GM11168 (cell line): ENCODE measurements around the gene SBF1.

Source experiments
- in situ Hi-C: fragments of 300-500 bp; cut with MboI; formaldehyde crosslinking; loops from one replicate; pipeline ENCODE4 v1.12.0; 2022; ENCODE audit warnings: low sequenced_read_pairs; ENCODE audit not compliant: unreplicated experiment

The SBF1 gene

DNA sequence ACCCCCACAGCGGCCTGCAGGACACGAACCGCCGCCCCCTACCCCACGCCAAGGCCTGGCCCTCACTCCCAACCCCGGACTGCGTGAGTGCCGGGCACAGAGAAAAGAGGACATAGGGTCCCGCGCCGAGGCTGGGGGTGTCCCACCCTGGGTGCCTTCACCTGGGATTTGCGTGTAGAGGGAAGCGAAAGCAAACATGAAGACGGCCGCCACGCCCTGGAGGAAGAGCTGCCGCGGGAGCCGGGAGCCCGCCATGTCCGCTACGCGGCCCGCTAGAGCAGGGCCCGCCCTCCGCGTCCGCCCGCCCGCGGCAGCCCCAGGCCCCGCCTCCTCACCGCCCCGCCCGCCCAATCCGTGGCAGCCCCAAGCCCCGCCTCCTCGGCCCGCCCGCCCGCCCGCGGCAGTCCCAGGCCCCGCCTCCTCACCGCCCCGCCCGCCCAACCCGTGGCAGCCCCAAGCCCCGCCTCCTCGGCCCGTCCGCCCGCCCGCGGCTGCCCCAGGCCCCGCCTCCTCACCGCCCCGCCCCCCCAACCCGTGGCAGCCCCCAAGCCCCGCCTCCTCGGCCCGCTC lies 32.7 kb upstream of the SBF1 start, which contains the start of gene LMF2:
TSS of gene LMF2 (minus strand) at position 282 of the 570 bp plus-strand sequence. CDS start at position 255, 27 bp downstream.
- in situ Hi-C loops = no loop called here

DNA sequence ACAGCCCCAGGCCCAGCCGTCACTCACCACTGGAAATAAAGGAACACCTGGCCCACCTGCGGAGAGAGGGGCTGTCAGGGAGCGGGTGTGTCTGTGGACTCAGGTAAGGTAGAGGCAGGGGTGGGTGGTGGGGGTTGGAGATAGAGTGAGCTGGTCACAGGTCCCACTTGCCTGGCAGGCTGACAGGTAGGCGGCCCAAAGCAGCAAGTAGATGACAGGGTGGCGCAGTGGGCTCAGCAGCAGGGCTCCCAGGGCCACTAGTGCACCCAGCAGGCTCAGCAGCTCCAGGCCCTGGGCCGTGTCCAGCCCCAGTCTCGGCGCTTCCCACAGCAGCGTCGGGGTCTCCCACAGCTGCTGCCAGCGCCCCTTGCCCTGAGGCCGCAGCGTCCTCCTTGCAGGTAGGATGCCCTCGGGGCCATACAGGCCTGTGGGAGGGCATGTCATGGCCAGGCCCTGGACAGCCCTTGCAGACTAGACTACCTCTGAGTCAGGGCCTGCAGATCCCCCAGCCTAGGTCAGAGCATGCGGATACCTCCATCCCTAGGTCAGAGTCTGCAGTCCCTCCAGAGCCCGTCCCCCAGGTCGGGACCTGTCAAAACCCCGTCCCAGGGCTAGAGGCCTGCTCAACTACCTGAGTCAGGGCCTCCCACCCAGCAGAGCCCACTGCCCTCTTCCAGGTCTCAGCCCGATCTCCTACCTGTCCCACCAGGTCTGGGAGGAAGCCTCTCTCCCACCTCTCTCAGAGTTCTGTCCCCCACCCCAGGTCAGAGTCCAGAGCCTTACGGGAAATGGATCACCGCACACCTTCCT lies 32.0 kb upstream of the SBF1 start:
- in situ Hi-C loops = no loop called here

DNA sequence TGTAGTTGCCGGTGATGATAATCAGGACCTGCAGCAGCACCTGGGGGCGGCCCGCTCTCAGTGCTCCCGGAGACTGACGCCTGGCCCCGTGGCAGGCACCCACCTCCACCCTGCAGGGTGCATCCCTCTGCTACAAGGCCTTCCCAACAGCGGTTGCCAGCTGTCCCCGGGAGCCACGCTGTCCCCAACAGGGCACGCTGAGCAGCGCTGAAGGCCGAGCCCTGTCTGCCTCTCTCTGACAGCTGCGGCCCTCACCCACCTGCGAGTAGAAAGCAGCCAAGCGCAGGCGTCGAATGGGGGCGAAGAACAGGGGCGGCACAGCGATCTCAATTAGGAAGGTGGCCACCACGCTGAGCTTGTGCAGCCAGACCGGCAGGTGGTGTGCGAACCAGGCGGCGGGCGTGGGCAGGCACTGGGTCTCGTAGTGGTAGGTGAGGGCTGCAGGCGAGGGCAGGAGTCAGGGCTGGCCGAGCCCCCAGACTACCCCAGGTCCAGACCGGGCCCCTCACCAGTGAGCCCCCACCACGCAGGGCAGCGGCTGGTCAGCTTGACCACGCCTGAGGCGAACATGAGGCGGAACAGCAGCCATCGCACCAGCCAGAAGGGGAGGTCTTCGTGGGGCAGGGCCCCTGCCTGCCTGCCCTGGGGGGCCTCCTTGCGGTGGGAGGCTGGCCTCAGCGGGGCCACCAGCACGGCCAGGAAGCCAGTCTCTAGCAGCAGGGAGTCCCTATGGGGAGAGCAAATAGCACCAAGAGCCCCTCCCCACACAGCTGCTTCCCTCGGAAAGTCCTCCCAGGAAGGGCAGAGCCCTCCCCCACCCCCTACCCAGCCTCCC lies 31.2 kb upstream of the SBF1 start:
- in situ Hi-C loops = no loop called here

DNA sequence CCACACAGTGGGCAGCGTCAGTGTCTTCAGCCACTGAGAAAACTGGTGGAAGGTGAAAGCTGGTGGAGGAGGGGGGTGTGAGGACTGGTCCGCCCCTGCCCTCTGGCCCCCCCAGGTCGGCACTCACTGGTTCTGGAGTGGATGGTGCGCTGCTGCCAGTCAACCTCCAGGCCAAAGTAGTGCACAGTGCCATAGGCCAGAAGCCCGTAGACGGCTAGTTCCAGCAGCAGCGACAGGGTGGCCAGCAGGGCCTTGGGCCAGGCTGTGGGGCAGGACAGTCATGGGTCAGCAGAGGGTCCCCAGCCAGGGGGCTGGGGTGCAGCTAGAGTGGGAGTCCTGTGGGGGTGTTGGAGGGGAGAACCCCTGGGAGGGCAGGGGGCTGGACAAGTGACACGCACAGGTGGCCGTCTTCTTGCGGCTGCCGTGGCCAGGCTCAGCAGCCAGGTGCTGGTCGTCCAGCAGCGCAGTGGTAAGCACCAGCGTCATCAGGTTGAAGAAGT lies 30.5 kb upstream of the SBF1 start:
- in situ Hi-C loops = no loop called here

DNA sequence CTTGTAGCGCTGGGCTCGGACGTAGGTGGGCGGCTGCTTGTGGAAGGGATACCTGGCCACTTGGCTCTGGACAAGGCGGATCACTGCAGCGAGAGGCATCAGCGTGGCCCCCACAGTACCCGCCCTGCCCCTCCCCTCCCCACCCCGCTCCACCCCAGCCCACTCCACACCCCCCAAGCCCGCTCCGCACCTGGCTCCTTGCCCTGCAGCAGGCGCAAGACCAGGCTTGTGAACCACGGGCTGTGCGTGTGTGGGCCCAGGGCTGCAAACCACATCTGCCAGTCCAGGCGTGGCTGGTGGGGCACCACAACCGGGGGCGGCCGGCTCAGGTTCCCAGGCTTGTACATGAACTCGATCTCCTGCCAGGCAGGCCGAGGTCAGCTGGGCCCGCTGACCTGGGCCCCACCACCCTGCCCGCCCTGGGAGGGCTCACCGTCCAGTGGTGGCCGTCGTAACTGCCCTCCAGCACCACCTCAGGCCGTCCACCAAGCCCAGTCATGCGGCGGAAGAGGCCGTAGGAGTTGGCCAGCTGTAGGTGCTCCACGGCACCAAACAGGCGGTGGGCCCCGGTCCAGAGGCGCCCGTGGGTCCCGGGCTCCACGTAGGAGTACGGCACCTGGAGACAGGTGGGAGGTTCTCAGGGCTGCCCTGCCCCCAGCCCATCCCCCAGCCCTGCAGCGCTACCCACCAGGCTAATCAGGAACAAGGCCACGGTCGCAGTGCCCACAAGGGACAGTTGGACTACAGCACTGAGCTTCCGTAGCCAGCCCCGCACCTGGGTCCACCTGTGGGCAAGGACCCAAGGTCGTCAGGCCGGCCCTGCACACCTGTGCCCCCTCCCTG lies 29.8 kb upstream of the SBF1 start:
- in situ Hi-C loops = no loop called here

DNA sequence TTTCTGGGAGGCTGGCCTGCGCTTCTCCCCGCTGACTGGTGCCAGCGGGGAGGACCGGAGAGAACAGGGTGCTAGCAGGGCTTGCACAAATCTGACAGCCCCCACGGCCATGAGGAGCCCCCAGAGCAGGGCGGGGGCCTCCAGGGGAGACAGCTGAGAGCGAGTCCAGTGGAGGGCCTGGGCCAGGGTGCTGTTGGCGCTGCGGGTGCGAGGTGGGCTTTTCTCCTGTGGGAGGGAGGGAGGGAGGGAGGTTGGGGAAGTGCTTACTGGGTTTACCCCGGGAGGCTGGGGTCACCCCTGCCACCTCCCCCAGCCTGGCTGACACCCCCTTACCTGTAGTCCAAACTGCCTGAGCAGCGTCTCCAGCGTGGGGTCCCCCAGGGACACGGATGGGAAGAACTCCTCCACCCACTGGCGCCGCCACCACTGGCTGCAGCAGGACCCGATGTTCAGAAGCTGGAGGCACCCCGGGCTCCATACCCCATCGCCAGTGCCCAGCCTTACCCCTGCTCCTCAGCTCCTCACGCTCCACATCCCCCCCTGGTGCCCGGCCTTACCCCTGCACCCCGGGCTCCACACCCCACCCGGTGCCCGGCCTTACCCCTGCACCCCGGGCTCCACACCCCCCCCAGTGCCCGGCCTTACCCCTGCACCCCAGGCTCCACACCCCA lies 28.8 kb upstream of the SBF1 start:
- in situ Hi-C loops = no loop called here

DNA sequence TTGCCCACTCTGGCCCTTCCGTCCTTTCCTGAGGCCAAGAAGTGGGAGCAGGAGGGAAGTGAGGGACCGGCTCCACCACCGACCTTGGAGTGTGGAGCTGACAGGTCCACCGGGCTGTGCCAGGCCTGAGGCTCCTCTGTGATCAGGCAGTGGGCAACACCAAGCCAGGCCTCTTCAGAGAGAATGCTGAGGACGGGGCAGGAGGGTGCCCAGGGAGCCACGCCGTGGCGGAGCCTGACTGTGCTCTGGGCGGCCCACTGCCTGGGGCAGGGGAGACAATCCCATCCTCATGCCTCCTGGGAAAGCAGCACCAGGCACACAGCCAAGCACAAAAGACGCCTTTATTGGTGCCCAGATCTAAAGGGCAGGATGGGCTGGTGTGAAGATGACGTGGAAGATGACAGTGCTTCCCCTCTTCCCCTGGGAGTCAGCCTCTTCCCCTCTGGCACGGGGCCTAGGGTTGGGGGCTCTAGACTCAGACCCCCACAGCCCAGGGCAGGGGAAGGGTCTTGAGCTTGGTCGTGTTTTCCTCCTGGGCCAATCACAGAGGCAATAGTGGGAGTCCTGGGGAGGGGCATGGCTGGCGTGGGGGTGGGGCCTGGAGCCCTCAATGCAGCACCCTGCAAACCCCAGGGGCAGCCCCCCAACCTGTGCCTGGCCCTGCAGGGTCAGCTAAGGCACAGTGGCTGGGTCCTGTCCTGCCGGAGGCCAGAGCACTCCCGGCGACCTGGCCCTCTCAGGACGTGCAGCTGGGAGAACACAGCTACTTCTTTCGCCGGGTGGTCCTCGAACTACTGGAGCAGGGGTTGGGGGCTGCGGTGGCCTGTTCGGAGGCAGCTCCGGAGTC lies 28.0 kb upstream of the SBF1 start:
- in situ Hi-C loops = no loop called here

DNA sequence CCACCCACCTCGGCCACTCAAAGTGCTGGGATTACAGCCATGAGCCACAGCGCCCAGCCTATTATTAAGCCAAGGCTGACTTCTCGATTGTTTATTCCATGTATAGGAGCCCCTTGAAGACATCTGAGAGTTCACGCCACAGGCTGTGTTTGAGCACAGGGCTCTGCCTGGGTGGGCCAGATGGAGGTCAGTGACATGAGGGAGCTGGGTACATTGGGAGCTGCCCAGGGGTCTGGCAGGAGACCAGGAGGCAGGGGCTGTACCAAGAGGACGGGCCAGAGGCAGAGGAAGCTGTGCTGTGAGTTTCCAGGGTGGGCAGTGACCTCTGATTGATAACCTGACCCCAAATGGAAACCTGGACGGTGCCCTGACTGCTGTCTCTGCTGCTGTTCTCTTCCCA lies 27.3 kb upstream of the SBF1 start:
- in situ Hi-C loops = no loop called here

DNA sequence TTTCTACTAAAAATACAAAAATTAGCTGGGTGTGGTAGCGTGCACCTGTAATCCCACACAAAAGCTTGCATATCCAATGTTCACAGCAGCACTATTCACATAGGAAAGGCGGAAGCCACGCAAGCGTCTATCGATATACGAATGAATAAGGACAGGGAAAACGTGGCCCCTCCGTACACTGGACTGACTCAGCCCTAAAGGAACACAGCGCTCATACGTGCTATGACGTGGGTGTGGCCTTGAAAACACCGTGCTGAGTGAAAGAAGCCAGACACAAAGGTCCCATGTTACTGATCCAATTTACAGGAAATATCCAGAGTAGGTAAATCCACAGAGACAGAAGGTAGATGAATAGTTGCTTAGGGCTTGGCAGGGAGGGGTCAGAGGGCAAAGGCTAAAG lies 25.6 kb upstream of the SBF1 start:
- in situ Hi-C loops = no loop called here

DNA sequence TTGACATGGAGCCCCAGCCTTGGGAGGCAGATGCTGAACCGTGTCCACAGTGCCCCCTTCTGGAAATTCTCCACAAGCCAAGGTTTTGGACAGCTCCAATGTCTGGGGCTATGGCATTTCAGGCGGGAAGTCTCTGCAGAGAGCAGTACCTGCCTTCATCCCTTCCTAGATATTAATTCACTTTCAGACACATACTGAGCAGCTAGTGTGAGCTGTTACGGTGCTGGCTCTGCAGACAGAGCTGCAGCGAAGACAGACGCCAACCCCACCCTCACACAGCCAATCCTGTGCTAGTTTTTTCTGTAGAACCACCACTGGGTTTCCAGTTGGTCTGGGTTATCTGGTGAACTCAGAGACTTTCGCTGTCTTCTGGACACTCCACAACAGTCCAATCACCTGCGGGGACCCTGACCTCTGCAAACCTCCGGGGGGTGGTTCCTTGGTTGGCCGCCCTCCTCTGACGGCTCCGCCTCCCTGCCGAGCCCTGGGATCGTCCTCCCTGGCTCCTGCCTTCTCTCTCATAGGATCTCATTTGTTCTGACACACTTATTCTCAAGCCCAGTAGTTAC lies 23.6 kb upstream of the SBF1 start:
- in situ Hi-C loops = no loop called here

DNA sequence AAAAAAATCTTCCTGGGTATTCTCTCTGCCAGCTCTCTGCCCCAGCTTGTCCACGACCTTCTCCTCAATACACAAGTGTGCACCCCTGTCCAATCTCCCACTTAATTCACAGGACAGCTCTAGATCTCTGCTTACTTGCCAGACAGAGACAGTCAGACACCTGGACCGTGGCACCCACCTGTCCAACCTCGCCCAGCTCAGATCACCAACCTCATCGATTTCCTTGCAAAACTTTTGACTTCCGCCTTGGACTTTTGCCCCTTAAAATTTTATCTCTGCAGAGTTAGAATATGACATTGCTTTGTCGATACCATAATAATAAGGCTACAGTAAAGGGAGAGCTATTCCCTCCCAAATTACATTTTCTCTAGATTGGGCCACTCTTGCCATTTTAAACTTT lies 22.3 kb upstream of the SBF1 start:
- in situ Hi-C loops = no loop called here

DNA sequence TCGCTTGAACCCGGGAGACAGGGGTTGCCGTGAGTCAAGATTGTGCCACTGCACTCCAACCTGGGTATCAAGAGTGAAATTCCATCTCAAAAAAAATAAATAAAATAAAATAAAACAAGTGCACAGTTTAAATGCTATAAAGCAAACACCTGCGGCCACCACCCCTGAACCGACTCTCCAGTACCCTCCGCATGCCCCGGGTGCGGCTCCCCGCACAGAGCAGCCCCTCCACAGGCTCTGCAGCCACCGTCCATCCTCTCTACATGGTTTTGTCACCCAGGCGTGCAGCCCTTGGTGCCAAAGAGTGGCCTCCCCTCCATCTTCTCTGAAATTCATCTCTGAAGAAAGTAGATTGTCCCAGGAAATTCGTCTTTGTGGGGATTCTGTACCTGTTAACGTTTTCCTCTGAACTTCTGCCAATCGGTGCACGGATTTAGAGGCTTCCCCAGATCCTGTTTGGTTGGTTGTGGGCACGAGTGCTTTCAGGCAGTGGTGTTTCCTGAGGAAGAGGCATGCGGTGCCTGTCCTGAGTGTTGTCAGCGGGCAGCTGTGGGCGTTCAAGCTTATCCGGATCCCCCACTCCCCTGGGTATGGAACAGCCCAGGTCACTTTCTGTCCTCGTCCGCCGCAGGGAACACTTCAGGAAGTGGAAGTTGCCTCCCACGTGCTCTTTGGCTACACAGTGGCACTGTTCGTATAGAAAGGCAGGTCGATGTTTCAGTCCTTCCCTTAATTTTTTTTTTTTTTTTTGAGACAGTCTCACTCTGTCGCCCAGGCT lies 15.9 kb upstream of the SBF1 start:
- in situ Hi-C loops = no loop called here

DNA sequence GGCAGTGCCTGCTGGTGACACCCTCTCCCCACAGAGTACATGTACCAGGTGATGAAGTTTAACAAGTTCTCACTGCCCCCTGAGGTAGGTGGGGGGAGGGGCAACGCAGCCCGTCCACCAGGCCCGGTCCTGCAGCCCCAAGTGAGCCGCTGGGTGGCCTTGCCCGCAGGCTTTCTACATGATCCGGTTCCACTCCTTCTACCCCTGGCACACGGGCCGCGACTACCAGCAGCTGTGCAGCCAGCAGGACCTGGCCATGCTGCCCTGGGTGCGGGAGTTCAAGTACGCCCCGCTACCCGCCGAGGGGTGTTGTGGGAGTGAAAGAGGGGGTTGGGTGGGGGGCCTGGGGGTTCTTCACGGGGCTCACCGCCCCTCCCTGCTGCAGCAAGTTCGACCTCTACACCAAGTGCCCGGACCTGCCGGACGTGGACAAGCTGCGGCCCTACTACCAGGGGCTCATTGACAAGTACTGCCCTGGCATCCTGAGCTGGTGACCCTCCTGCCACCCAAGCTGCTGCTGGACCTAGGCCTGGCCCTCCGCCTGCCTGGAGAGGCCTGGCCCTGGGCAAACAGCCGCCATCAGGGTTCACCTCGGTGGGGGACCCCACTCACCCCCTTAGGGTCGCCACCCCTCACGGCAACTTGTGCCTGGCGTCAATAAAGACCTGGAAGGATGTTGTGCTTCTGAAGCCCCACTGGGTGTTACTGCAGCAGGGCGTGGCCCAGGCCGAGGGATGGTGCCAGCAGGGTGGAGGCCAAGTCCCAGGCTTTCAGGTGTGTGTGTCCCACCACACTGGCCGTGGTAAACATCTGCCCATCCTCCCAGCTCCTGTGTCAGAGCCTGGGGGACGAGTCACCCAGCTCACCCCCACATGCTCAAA lies 14.8 kb upstream of the SBF1 start:
- in situ Hi-C loops = no loop called here

DNA sequence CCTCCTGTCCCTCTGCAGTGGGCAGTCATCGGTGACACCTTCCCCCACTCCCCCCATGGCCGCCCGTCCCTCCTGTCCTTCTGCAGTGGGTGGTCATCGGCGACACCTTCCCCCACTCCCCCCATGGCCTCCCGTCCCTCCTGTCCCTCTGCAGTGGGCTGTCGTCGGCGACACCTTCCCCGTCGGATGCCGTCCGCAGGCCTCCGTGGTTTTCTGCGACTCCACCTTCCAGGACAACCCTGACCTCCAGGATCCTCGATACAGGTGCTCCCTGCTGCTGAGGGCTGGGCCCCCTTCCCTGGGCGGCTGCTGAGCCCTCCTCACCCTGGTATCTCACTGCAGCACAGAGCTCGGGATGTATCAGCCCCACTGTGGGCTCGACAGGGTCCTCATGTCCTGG lies 14.1 kb upstream of the SBF1 start:
- in situ Hi-C loops = no loop called here

DNA sequence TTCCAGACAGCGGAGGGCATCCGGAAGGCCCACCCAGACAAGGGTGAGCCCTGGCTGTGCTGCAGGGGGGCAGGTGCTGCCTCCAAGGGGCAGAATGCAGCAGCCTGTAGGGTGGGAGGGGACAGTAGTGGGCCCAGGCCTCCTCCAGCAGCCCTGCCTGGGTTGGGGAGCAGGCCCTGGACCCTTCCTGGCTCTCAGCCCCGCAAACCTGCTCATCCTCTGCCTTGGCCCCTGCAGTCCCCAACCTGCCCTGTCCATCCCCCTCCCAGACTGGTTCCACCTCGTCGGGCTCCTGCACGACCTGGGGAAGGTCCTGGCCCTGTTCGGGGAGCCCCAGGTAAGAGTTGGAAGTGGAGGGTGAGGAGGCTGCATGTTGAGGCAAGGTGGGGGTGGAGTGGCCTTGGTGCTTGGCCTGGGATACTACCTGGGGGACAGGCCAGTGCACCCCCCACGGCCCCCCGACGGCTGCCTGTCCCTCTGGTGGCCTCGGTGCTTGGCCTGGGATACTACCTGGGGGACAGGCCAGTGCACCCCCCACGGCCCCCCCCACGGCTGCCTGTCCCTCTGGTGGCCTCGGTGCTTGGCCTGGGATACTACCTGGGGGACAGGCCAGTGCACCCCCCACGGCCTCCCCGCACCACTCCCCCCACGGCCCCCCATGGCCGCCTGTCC lies 13.3 kb upstream of the SBF1 start:
- in situ Hi-C loops = no loop called here
